ENCODE data around the gene ANKRD36C.
"Not testable (repeated sequence)": the region's sequence is repeated elsewhere in the genome, so short reads cannot be mapped to it uniquely, and the experiment has no call there.

DNA sequence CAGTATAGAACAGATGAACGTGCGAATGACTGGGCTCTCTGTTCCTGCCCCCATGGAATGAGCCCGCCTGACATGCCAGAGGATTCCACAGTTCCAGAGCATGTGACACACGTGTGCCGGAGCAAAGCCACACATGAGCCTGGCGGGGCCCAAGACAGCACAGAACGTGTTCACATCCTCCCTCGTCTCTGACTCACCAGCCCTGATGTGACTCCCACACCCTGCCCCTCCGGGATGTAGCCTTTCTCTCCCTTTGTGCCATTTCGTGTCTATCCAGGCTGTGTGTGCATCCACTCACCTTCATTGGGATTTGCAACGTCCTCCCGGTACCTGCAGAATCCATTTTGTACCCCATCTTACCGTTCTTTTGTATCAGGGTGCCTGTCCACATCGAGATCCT, 43.9 kb upstream of the ANKRD36C start:
- TF ChIP-seq, protein P1, sequence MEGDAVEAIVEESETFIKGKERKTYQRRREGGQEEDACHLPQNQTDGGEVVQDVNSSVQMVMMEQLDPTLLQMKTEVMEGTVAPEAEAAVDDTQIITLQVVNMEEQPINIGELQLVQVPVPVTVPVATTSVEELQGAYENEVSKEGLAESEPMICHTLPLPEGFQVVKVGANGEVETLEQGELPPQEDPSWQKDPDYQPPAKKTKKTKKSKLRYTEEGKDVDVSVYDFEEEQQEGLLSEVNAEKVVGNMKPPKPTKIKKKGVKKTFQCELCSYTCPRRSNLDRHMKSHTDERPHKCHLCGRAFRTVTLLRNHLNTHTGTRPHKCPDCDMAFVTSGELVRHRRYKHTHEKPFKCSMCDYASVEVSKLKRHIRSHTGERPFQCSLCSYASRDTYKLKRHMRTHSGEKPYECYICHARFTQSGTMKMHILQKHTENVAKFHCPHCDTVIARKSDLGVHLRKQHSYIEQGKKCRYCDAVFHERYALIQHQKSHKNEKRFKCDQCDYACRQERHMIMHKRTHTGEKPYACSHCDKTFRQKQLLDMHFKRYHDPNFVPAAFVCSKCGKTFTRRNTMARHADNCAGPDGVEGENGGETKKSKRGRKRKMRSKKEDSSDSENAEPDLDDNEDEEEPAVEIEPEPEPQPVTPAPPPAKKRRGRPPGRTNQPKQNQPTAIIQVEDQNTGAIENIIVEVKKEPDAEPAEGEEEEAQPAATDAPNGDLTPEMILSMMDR (IDR thresholded peaks at IDR 0.05; ENCODE audit: low read length) = not testable (repeated sequence)
- not testable (repeated sequence) for TF ChIP-seq EZH2 (optimal IDR thresholded peaks at IDR 0.05; ENCODE audit: low read depth, low read length)

All from MM.1S (cell line).